IPS-18c (cell line): ENCODE data around the gene MEGF10.

ENCODE experiments used
- H3K4me3 ChIP-seq: 2 replicates; pipeline ENCODE4 v1.7.0; 2013; ENCODE audit warnings: low read depth, mild to moderate bottlenecking, low read length, moderate library complexity; ENCODE audit not compliant: insufficient read depth
- H3K9me3 ChIP-seq: one replicate; pipeline ENCODE4 v1.6.1; 2013; ENCODE audit warnings: mild to moderate bottlenecking, low read length, moderate library complexity; ENCODE audit not compliant: control insufficient read depth, insufficient read depth

Gene MEGF10

GRCh38 chr5:127433526-127433925, 142.9 kb downstream of the MEGF10 start:
- H3K9me3 ChIP-seq = no peaks in the 10 kb centered on the region
- no peak overlapping the region for H3K4me3 ChIP-seq

GRCh38 chr5:127434588-127434987, 144.0 kb downstream of the MEGF10 start:
- no peaks in the 10 kb centered on the region for H3K9me3 ChIP-seq
- H3K4me3 ChIP-seq = no peak overlapping the region

- H3K4me3 ChIP-seq = no peak overlapping the region
Measured at GRCh38 chr5:127435821-127436220, 145.2 kb downstream of the MEGF10 start.

GRCh38 chr5:127439644-127440043, 149.0 kb downstream of the MEGF10 start:
- Histone ChIP-seq H3K9me3 (no peaks in the 10 kb centered on the region), H3K4me3 (no peak overlapping the region)

More at GRCh38 chr5:127435821-127436220, 145.2 kb downstream of the MEGF10 start:
- no peaks in the 10 kb centered on the region for H3K9me3 ChIP-seq

- no peaks in the 10 kb centered on the region for H3K9me3 ChIP-seq
Measured at GRCh38 chr5:127440831-127441230, 150.2 kb downstream of the MEGF10 start.

GRCh38 chr5:127441799-127442484, 151.3 kb downstream of the MEGF10 start:
- Histone ChIP-seq H3K9me3 (no peaks in the 10 kb centered on the region), H3K4me3 (no peak overlapping the region)

More at GRCh38 chr5:127440831-127441230, 150.2 kb downstream of the MEGF10 start:
- H3K4me3 ChIP-seq = no peak overlapping the region

GRCh38 chr5:127444171-127444570, 153.6 kb downstream of the MEGF10 start:
- no peaks in the 10 kb centered on the region for H3K9me3 ChIP-seq

GRCh38 chr5:127445328-127445727, 154.7 kb downstream of the MEGF10 start:
- Histone ChIP-seq H3K4me3 (no peak overlapping the region), H3K9me3 (no peaks in the 10 kb centered on the region)

More at GRCh38 chr5:127444171-127444570, 153.6 kb downstream of the MEGF10 start:
- no peak overlapping the region for H3K4me3 ChIP-seq

- Histone ChIP-seq H3K4me3 (no peak overlapping the region), H3K9me3 (no peaks in the 10 kb centered on the region)
Measured at GRCh38 chr5:127446626-127447025, 156.0 kb downstream of the MEGF10 start.

GRCh38 chr5:127447827-127448226, 157.2 kb downstream of the MEGF10 start:
- Histone ChIP-seq H3K9me3 (no peaks in the 10 kb centered on the region), H3K4me3 (no peak overlapping the region)

GRCh38 chr5:127450046-127450445, 159.4 kb downstream of the MEGF10 start:
- Histone ChIP-seq H3K4me3 (no peak overlapping the region), H3K9me3 (no peaks in the 10 kb centered on the region)

- Histone ChIP-seq H3K4me3 (no peak overlapping the region), H3K9me3 (no peaks in the 10 kb centered on the region)
Measured at GRCh38 chr5:127451096-127451495, 160.5 kb downstream of the MEGF10 start.

- H3K4me3 ChIP-seq = no peak overlapping the region
- no peaks in the 10 kb centered on the region for H3K9me3 ChIP-seq
Measured at GRCh38 chr5:127452626-127453025, 162.0 kb downstream of the MEGF10 start.

- Histone ChIP-seq H3K4me3 (no peak overlapping the region), H3K9me3 (no peaks in the 10 kb centered on the region)
Measured at GRCh38 chr5:127471211-127471610, 180.6 kb downstream of the MEGF10 start.

- no peaks in the 10 kb centered on the region for H3K9me3 ChIP-seq
Measured at GRCh38 chr5:127472700-127473099, 182.1 kb downstream of the MEGF10 start.

GRCh38 chr5:127486471-127486870, 195.9 kb downstream of the MEGF10 start:
- Histone ChIP-seq H3K9me3 (no peaks in the 10 kb centered on the region), H3K4me3 (no peak overlapping the region)

More at GRCh38 chr5:127472700-127473099, 182.1 kb downstream of the MEGF10 start:
- no peak overlapping the region for H3K4me3 ChIP-seq

- Histone ChIP-seq H3K4me3 (no peak overlapping the region), H3K9me3 (no peaks in the 10 kb centered on the region)
Measured at GRCh38 chr5:127492854-127493738, 202.5 kb downstream of the MEGF10 start.

- Histone ChIP-seq H3K9me3 (no peaks in the 10 kb centered on the region), H3K4me3 (no peak overlapping the region)
Measured at GRCh38 chr5:127498548-127498947, 208.0 kb downstream of the MEGF10 start.
